Stimulated activated CD4-positive, alpha-beta T cell treated with anti-CD3 and anti-CD28 coated beads, Interleukin-1b, Interleukin-23, amount 100 ng/mL, for 1 hour (primary cell): ENCODE measurements around the gene CCDC30.

Experiments used
- DNase-seq, 2 donors: peaks; one replicate each; pipeline ENCODE4 v3.0.0-alpha.2; 2020; ENCODE audit warnings: low read depth in 2 of 2

The CCDC30 gene

GRCh38 chr1:42691157-42691498, 228.0 kb downstream of the CCDC30 start:
- no peak for DNase-seq

GRCh38 chr1:42692461-42692860, 229.4 kb downstream of the CCDC30 start:
- DNase-seq, result no peak

- no peak for DNase-seq
Observed at GRCh38 chr1:42692911-42693310, 229.8 kb downstream of the CCDC30 start.

GRCh38 chr1:42698081-42698813, 235.2 kb downstream of the CCDC30 start:
- DNase-seq, result no peak

GRCh38 chr1:42700006-42700405, 236.9 kb downstream of the CCDC30 start:
- DNase-seq, result no peak

GRCh38 chr1:42703888-42704464, 240.9 kb downstream of the CCDC30 start:
- no peak for DNase-seq
